C1 segment of cervical spinal cord (tissue), 14 donors: ENCODE data around the gene S100A5.
"Not testable (repeated sequence)": the region's sequence is repeated elsewhere in the genome, so short reads cannot be mapped to it uniquely, and the experiment has no call there.

Source experiments
- DNase-seq, 14 donors: peaks; one replicate each; lab custom pipeline; 2025; lab: John Stamatoyannopoulos, UW

S100A5 gene

DNA sequence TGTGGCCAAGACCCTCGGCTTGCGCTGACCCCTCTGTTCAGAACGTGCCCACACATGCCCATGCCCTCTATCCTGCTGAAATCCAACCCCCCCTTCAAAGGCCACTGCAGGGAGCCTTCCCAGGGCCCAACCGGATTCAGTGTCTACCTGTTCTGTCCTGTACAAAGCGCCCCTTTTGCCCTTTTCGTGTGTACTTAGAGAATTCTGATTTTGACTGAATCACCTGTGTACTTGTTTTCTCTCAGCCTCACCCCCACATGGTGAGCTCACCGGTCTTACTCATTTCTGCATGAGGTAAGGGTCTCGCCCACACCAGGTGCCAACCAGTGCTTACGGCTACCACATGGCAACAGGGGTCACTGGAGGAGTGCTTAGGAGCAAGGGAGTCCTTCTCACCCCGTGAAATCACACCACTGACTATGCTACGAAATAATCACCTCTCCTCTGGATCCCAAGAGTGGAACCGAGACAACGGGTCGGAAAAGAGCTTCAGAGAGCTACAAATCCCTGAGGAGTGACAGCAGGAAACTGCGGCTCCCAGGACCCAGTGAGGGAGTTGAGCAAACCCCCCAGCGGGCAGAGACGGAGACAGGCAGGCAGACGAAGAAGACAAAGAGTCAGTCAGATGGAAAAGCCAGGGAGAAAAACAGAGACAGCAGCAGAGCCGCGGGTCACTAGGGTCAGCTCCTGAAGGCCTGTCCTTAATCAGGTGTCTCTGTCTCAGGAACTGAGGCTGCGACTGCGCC is 27.1 kb upstream of the S100A5 start:
- peak in 1 of 14 donors; percentile 51 for DNase-seq

DNA sequence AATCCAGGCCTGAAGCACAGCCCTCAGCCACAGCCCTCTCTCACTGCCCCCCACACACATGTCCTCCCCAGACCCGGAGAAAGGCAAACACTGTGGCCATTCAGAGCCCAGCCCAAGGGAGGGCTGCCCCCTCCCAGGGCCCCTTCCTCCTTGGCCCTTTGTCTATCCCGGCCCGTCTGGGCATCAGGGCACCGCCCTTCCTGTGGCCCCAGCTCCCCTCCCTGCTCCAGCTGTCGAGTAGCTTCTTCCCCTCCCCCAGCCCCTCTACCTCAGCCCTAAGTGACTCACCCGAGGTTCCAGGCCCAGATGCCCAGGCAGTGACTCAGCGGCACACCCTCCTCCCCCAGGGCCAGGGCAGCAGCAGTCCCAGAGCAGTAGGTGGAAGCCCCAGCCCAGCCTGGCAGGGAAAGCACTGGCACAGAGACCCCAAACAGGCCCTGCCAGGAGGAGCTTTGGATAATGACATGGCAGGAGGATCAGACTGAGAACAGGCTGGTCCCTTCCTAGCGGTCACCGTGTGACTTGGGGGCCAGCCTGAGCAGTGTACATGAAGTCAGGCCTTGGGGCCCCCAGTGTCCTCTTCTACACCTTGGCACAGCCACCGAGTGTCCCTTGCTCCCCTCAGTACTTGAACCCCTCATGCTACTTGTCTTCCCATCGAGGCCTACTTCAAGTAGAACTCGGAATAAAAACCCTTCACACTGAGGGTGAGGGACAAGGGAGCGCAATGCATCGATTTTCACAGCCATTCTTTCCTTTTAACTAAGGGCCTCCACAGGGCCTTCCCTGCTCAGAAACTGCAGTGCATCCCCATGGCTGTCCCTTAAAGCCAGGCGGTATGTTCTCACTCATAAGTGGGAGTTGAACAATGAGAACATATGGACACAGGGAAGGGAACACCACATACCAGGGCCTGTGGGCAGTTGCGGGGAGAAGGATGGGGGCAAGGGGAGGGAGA is 26.0 kb upstream of the S100A5 start:
- DNase-seq: peak in 10 of 14 donors; percentile 14 to 93 (median 50)

DNA sequence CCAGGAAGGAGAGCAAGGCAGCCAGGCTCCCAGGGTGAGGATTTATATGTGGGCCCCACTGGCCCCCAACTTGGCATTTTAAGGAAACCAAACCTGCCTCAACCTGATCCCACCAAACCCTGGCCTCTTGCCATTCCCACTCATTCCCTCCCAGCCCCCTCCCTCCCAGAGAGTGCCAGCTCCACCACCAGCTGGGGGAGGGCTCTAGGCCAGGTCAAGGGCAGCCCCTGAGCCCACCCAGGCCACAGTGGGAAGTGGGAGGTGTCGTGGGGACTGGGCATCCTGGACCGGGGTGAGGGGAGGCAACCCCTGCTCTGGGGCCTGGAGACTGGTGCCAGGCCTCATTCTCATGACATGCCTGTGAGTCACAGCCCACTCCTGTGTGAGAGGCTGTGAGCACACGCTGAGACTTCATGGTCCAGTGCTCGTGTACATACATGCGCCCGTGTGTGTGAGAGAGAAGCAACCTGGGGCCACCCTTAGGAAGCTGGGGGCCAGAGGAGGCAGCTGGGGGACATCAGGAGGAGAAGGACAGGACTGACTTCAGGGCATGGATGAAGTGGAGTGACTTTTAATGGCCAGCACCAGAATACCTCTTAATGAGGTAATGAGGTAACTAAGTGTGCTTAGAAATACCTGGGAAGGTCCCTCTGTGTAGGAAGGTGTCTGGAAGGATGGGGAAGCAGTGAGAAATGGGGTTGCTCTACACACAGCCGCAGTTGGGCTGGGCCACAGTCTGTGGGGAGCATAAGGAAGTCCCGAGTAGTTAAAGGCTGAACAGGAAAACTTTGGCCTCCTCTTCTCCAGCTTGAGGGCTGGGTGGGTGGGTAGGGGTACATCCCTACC is 25.0 kb upstream of the S100A5 start, which contains the start of gene S100A2:
Gene S100A2 (minus strand): TSS at position 316 of the 846 bp plus-strand sequence. CDS start 1,967 bp downstream, outside the sequence.
- DNase-seq: peak in 1 of 14 donors; percentile 30

DNA sequence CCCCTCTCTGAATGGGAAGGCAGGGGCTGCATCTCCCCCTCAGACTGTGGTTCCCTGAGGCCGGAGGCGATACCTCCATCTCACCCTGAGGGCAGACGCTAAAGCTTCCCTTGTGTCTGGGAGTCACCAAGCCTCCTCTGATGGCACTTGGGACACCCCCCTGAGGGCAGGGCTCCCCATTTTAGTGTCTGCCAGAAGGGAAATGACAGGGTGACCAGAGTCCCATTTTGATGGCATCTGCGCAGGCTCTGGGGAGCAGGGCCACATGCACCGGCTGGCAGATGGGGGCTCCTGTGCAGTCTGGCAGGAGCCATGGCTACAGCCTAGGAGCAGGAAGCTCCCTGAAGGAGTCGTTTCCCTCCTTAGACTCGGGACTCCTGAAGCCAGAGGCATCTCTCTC is 23.3 kb upstream of the S100A5 start:
- DNase-seq: no peak

DNA sequence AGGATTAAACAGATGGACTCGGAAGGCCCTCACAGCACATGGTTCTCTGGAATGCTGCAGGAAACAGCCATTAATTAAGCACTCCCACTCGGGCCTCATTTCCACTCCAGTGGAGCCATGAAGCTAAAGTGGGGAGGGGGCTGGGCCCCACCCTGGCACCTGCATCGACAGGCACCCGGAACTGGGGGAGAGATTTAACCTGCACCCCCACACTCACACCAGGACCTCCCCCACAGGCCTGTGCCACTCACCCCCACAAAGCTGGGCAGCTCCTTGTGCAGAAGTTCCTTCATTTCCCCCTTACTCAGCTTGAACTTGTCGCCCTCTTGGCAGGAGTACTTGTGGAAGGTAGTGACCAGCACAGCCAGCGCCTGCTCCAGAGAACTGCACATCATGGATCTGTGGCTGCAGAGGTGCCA is 22.8 kb upstream of the S100A5 start:
- DNase-seq: no peak

DNA sequence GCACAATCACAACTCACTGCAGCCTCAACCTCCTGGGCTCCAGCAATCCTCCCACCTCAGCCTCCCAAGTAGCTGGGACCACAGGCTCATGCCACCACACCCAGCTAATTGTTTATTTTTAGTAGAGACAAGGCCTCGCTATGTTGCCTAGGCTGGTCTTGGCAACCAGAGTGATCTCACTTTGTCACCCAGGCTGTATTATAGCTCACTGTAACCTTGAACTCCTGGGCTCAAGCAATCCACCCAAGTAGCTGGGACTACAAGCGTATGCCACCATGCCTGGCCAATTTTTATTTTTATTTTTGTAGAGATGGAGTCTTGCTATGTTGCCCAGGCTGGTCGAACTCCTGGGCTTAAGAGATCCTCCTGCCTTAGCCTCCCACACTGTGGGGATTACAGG is 21.3 kb upstream of the S100A5 start:
- DNase-seq: not testable (repeated sequence)

DNA sequence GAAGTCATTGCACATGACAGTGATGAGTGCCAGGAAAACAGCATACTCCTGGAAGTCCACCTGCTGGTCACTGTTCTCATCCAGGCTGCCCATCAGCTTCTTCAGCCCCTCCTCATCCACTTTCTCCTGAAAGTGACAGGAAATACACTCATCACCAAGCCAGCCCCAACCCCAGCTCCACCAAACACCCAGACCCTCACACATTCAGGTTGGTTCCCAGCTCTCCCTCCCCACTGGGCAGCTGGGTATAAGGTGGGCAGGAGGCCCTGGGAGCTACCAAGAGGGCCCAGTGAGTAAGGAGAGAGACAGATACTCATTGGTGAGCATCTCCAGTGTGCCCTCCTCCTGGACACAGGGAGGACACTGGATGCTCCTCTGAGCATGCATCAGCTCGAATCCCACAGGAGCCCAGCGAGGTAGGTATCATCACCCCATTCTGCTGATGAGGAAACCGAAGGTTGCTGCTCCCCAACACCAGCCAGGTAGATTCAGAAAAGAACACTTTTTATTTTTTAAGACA is 20.8 kb upstream of the S100A5 start:
- no peak for DNase-seq

DNA sequence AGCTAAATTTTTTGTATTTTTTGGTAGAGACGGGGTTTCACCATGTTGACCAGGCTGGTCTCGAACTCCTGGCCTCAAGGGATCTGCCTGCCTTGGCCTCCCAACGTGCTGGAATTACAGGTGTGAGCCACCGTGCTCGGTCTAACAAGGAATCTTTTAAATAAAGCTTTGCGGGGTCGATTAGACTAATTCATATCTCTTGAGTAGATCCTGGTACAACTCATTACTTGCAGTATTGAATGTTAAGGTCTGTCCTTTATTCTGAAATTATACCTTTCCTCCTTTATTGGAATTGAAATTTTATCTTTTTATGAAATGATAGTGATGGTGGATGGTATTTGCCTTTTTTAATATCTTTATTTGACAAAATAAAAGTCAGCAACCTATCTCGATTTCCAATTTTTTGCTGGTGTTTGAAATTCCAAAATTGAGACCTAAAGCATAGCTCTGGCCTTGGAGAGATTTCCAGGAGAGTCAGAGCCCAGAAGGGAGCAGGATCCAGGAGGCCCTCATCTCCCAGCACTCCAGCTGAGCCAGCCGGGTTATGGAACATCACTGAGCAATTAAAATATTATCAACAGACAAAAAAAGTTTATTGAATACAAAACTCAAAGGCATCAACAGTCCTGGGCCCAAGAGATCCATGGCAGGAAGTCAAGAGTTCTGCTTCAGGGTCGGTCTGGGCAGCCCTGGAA is 20.2 kb upstream of the S100A5 start:
- no peak for DNase-seq

DNA sequence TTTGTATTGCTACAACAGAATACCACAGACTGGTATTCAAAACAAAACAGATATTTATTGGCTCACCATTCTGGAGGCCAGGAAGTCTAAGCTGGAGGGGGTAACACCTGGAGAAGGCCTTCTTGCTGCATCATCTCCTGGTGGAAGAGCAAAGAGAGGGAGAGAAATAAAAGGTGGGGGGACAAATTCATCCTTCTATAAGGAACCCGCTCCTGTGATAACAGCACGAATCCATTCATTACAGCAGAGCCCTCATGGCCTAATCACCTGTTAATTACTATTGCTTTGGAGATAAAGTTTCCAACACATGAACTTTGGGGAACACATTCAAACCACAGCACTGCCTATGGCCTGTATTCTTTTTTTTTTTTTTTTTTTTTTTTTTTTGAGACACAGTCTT is 19.5 kb upstream of the S100A5 start:
- no peak for DNase-seq

DNA sequence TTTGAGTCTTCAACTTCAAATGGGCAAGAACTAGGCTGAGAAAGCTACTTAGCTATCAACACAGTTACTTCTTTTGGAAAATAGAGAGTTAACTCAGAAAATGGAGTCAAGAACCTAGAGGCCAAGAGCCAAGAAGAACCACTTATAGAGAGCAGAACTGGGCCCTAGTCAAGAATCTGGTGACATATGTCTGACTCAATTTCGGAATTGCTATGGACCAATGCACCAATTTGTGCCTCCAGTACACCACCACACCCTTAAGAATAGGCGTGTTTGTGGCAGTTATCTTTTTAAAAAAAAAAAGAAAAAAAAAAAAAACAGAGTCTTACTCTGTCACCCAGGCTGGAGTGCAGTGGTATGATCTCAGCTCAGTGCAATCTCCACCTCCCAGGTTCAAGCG is 17.1 kb upstream of the S100A5 start:
- DNase-seq: no peak

DNA sequence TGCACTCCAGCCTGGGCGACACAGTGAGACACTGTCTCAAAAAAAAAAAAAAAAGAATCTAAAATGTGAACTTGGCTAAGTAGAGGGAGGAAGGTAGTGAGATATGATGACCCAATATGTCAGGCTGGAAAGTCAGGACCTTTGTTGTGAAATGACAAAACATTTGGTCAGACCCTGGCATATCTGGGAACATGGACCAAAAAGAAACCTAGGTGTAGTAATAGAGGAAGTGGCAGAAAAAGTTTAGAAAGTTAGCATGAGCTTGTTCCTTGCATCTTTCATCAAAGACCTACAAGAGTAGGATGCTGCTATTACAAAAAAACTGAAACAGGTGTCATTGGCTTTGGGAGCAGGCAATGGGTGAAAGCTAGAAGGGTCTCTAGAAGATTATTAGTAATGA is 15.6 kb upstream of the S100A5 start:
- no peak for DNase-seq

DNA sequence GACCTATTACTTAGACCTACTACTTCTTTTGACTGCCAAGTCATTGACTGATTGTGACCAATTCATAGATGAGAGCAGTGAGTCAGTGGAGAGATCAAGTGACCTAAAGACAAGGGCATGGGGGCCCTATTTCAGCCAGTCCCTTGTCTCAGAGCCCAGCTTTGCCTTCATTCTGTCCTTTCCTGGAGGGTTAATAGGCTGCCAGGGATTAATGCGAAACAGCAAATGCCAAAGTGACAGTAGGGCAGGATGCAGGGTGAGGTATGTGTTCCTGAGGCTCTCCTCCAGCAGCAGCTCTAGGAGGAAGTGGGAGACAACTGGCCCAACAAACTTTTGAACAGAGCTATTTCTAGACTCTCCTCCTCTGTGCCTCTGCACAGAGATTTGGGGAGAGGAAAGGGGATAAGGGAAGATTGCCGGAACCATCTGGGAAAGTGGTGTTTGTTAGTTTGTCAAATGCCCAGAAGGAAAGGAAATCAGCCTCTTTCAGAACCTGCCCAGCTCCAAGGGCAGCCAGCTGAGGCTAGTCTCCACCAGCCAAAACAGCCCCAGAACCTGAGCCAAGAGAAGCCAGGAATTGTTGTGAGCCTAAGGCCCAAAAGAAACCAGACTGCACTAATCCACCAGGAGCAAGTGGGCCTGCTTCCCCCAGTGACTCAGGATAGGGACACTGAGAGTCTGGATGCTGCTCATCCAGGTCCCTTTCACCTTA is 13.3 kb upstream of the S100A5 start:
- DNase-seq: peak in 3 of 14 donors; percentile 5 to 48 (median 15)

DNA sequence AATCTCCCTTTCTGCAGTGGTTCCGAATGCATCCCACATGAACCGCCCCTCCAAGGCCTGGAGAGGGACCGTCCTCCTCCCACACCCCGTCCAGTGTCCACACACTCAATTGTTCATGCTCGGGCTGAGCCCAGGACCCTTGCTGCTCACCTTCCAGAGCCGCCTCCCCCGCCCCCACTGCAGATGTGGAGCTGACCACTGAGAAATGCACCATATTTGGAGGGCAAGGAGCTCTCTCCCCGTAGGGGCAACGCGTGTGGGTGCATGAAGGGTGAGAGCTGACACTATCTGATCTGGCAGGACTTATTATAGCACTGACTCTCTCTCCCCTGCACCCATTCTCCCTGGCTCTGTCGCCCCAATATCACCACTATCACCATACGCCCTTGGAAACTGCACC is 12.4 kb upstream of the S100A5 start:
- DNase-seq: no peak

DNA sequence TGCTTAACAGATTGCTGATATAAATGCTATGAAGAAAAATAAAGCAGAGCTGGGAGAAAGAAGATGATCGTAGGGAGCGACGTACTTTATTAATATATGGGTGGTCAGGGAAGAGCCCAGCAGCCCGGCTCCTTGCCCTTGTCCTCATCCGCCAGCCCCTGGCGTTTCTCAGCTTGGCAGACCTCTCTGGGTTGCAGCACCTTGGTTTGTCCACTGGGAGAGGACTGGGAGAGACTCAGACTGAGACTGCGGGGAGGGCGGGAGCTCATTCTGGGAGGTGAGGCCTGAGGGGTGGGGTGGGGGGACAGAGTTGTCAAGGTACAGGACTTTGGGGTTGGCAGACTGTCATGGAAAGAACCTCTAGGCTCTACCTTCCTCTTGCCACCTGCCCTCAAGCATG is 11.6 kb upstream of the S100A5 start:
- no peak for DNase-seq

DNA sequence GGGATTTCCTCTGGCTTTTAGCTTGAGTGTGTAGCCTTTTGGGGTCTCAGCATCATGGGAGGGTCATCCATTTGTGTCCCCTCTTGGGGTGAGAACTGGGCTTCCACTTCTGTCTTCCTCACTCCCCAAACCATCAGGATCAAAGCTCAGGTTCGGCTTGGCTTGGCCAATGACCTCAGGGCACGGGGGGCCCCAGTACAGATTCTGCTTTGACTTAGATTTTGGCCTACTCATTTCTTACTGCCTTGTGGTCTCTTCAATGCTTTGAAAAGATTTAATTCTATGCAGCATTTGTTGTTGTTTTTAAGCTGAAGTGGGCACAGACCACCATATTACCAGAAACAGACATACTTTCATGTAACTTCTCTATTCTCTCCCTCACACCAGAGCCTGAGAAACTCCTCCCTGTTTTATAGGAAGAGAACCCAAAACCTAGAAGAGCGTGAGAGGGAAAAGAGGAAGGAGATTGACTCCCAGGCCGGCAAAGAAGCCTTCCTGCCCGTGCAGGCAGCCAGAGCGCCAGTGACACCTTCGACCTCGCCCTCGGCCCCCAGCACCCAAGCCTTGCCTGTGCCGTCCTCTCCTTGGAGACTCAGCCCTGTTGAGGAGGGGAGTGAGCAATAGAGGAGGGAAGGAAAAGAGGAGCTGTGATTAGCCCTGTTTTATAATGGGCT is 10.2 kb upstream of the S100A5 start:
- no peak for DNase-seq

DNA sequence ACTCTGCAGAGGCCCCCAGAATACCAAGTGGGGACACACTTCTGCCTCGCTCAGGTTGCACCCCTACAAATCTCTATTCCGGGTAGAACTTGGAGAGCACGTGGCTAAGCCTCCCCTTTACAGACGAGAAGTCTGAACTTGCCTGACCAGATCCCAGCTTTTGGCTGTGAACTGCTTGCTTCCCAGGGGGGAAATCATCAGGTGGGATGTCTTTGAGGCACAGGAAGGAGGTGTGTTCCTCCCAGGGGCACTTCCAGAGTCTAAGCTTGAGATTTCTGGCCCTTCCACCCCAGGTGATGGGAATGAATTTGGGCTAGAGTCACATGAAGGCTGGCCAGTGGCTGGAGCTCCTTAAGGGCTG is 9.6 kb upstream of the S100A5 start:
- peak in 1 of 14 donors; percentile 43 for DNase-seq

DNA sequence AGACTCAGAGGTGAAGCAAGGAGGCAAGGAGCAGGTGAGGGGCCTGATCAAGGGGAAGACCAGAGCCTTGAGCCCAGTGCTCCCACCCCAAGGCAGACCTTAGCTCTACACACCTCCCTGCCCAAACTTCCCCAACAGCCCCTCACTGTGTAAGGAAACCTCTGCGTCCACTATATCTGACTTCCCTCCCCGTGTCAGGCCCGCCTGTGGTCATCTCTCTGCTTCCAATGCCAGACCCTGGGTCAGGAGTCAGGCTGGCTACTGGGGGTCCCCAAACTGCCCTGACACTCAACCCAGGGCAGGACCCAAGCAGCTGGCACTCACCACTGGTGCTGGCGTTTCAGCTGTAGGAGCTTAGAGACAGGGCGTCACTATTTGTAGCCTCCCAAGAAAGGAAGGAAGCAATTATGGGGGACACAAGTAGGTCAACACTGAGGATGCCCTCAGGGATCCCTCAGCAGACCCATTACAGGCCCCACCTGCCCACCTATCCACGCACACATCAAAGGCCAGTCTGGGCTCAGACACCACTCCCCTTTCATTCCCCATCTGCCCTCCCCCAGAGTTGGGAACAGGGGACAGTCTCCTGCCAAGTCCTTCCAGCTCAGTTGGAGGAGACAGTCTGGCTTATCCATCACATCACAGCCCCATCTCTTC is 9.1 kb upstream of the S100A5 start:
- DNase-seq: peak in 1 of 14 donors; percentile 43

DNA sequence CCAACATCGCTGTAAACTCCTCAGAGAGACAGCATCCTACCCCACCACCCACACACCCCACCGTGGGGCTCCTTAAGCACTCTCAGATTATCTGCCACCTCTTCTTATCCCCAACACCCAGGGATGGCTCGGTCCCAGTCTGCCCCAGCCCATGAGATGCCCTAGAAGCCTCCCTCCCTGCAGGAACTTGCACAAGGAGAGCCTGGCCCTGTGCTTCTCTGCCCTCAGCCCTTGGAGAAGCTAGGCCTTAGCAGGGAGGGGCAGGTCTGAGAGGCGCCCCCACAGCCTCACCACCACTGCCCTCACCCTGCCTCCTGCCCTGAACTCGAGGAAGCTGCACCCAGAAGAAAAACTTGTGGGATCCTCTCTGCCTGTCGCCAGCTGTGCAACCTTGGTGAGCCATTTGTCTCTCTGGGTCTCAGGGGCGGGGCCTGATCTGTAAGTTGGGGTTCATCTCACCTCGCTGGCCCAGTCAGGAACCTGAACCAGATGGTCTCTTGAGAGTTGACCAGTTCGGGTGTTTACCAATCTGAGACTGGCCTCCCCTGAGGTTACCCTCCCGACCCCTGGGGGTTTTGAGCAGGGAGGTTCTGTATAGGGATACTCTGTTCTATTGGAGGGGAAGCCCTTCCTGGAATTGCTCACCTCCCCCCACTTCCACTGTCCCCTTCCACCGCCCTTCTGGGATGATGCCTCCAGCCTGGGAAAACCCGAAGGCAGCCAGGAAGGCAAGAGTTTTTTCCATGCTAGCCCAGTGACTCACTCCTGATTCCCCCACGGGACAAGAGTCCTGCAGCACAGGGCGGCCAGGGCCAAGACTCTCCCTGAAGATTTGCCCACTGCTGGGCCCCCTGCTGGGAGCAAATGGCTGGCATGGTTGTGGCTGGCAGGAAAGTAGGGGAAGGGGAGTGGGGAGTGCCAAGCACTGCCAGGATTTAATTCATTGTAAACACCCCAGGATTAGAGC is 8.3 kb upstream of the S100A5 start, which contains the start of gene S100A3:
Gene S100A3 (minus strand): TSS at position 537 of the 967 bp plus-strand sequence. CDS start 773 bp downstream, outside the sequence.
- peak in 5 of 14 donors; percentile 14 to 86 (median 24) for DNase-seq
